Medulla oblongata (tissue), 1 donor: ENCODE data around the gene DYNLL2.
"Not testable (repeated sequence)": the region's sequence is repeated elsewhere in the genome, so short reads cannot be mapped to it uniquely, and the experiment has no call there.

ENCODE experiments used
- DNase-seq: peaks from one replicate; pipeline ENCODE4 v3.0.0-alpha.2; 2015; ENCODE audit errors: extremely low spot score

DYNLL2 gene

GRCh38 chr17:58101898-58102297 lies 18.7 kb downstream of the DYNLL2 start:
- DNase-seq, result not testable (repeated sequence)

DNA sequence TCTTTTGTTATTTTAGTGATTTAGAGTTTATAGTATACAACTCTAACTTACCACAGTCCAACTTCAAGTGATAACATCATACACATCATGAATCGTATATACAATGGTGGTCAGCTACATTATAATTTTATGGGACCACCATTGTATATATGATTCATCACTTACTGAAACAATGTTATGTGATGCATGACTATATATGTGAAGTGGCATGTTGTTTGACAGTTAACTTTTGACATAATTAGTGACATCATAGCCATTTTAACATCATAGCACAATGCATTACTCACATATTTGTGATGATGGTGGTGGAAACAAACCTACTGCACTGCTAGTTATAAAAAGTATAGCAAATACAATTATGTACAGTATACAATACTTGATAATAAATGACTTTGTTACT lies 21.9 kb downstream of the DYNLL2 start:
- DNase-seq, result no peak

DNA sequence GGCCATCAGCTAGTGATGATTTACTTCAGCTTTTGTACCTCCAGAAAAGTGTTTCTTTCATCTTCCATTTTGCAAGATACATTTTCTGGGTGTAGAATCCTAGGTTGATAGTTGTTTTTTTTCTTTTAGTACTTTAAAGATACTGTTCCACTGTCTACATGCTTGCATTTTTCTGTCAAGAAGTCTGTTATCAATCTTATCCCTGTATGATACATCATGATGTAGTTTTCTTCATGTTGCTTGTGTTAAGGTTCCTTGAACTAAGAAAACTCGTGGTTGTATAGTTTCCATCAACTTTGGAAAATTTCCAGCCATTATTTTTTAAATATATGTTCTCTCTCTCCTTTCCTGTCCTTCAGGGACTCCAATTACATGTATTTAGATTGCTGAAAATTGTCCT lies 24.1 kb downstream of the DYNLL2 start:
- DNase-seq, result no peak

DNA sequence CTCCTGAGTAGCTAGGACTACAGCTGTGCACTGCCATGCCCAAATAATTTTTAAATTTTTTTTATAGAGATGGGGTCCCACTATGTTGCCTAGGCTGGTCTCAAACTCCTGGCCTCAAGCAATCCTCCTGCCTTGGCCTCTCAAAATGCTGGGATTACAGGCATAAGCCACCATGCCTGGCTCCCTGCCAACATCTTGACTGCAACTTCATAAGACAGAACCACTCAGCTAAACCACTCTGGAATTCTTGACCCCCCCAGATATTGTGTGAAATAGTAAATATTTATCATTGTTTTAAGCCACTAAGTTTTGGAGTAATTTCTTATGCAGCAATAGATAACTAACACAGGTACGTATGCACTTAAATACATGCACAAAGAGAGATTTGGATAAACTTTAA lies 26.0 kb downstream of the DYNLL2 start:
- DNase-seq, result no peak

- no peak for DNase-seq
Measured at GRCh38 chr17:58110012-58110411, 26.8 kb downstream of the DYNLL2 start.

- no peak for DNase-seq
Measured at GRCh38 chr17:58111676-58112075, 28.5 kb downstream of the DYNLL2 start.

DNA sequence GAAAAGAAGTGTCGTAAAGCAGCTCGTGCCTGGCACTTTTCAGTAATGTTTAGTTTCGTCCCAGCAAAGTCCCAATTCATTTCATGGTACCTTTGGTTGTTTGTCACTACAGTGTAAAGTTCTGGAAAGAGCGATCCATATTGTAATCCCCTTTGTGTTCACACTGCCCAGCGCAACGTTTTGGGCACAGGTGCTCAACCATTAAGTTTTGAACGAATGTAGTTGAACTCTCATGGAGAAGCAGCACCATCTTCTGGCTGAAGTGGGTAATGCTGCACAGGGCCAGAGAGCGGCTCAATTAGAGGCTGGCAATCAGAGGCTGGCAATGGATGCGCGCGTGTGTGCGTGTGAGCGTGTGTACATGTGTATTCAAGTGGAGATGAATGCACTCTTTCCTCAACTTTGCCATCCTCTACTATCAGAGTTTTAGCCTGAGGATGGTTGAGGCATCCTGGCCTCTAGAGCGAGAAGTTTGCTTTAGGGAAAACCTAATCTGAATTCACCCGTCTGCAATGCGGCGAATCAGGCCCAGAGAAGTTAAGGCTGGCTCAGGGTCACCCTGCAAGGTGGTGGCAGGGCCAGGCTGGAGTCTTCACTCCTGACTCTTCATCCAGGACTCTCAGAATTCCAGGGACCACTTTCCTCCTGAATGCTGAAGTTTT lies 29.9 kb downstream of the DYNLL2 start:
- peak; percentile 82 for DNase-seq

- no peak for DNase-seq
Measured at GRCh38 chr17:58113947-58114346, 30.7 kb downstream of the DYNLL2 start.

- DNase-seq, result no peak
Measured at GRCh38 chr17:58117382-58117781, 34.2 kb downstream of the DYNLL2 start.

DNA sequence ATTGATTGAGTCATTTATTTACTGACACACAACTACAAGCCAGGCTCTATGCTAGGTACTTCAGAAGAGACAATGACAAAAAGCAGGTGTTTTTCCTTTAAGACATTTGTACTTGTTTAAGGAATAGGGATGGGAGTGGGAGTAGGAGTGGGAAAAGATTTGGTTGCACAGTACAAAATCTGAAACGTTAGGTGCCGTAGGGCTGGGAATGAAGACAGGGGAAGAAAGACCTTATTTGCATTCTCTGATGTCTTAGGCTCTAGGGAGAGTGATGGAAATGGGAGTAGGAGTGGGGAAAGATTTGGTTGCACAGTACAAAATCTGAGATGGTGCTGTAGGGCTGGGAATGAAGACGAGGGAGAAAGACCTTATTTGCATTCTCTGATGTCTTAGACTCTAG lies 36.3 kb downstream of the DYNLL2 start:
- no peak for DNase-seq

DNA sequence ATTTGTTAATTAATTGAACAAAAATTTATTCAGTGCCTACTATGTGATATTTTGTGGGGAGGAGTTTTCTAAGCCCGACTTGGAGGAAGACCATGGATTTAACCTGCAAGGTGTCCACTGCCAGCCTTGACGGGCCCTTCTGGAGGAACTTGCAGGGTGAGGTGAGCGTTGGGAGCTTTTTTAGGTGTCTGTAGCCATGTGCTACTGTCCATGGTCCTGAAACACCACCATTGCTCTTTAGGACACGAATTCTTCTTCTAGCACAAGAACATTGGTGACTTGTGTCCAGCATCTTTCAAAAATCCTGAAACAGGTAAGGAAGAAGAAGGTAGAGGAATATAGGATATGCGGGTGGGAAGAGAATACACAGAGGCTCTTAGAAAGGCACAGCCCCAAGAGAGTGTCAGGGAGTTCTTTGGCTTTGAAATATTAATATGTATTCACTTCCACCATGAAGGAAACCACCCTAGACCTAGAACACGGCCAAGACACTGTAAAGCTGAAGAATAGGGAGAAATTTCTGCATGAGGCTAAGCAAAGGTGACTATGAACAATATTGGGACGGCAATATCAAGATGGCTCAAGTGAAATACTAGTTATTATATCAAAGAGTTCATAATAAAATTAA lies 37.1 kb downstream of the DYNLL2 start:
- DNase-seq, result peak; percentile 41

- peak; percentile 21 for DNase-seq
Measured at GRCh38 chr17:58121925-58122324, 38.7 kb downstream of the DYNLL2 start.

- no peak for DNase-seq
Measured at GRCh38 chr17:58127846-58128245, 44.6 kb downstream of the DYNLL2 start.

DNA sequence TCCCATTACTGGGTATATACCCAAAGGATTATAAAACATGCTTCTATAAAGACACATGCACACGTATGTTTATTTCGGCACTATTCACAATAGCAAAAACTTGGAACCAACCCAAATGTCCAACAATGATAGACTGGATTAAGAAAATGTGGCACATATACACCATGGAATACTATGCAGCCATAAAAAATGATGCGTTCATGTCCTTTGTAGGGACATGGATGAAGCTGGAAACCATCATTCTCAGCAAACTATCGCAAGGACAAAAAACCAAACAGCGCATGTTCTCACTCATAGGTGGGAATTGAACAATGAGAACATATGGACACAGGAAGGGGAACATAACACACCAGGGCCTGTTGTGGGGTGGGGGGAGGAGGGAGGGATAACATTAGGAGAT lies 49.5 kb downstream of the DYNLL2 start:
- DNase-seq, result not testable (repeated sequence)

DNA sequence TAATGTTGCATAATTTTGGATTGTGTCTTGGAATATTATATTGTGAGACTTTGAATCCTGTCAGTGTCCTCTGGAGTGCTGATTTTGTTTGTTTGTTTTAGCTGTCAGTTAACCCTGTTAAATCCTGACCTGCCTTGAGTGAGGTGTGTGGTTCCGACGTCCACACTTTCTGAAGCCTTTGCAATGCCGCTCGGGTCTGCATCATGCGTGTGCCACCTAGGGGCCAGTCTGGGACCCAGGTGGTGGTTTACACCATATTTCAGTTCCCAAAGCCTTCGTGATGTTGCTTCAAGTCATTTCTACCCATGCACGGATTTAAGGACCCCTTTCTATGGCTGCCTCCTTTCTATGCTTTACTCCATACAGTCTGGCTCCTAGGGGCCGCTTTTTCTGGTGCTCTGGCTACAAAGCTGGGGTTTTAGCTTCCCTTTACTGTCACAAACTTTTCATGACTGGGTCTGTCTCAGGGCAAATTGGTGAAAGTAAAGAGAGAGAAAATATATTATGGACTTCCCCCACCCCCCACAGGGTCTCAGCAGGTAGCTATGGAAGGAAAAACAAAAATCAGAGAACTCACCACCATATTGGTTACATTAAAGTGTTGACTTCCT lies 53.6 kb downstream of the DYNLL2 start:
- no peak for DNase-seq

GRCh38 chr17:58141505-58141904 lies 58.3 kb downstream of the DYNLL2 start:
- no peak for DNase-seq

GRCh38 chr17:58143335-58143734 lies 60.1 kb downstream of the DYNLL2 start:
- DNase-seq, result not testable (repeated sequence)

DNA sequence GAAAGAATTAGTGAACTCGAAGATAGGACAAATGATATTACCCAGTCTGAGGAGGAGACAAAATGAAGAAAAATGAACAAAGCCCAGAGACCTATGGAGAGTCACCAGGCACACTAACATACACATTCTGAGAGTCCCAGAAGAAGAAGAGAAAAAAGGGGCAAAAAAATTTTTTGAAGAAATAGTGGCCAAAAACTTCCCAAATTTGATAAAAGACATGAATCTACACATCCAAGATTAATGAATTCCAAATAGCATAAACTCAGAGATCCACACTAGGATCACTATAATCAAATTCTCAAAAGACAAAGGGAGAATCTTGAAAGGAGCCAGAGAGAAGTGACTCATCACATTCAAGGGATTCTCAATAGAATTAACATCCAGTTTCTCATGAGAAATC lies 61.6 kb downstream of the DYNLL2 start:
- no peak for DNase-seq
